Adipocyte (in vitro differentiated cells): Measurements from ENCODE around the gene LIN7B.

ENCODE experiments used
- DNase-seq: peaks from one replicate; pipeline ENCODE4 v3.0.0-alpha.2; 2015; ENCODE audit warnings: low read depth
- H3K27me3 ChIP-seq: replicated peaks from 2 replicates; pipeline ENCODE4 v1.7.0; 2013; ENCODE audit warnings: mild to moderate bottlenecking, low read length, moderate library complexity; ENCODE audit not compliant: control insufficient read depth, insufficient read depth
- H3K36me3 ChIP-seq: 2 replicates; pipeline ENCODE4 v1.7.0; 2013; ENCODE audit warnings: low read length, mild to moderate bottlenecking, moderate library complexity; ENCODE audit not compliant: control insufficient read depth, insufficient read depth, severe bottlenecking
- H3K4me1 ChIP-seq: 2 replicates; pipeline ENCODE4 v1.7.0; 2013; ENCODE audit warnings: mild to moderate bottlenecking, low read length, moderate library complexity; ENCODE audit not compliant: control insufficient read depth, insufficient read depth
- H3K4me3 ChIP-seq: 2 replicates; pipeline ENCODE4 v1.7.0; 2013; ENCODE audit warnings: mild to moderate bottlenecking, low read length, moderate library complexity
- H3K9ac ChIP-seq: 2 replicates; pipeline ENCODE4 v1.7.0; 2013; ENCODE audit warnings: mild to moderate bottlenecking, low read length, moderate library complexity
- H3K9me3 ChIP-seq: 2 replicates; pipeline ENCODE4 v1.7.0; 2013; ENCODE audit warnings: mild to moderate bottlenecking, low read length, moderate library complexity; ENCODE audit not compliant: control insufficient read depth

LIN7B gene

DNA sequence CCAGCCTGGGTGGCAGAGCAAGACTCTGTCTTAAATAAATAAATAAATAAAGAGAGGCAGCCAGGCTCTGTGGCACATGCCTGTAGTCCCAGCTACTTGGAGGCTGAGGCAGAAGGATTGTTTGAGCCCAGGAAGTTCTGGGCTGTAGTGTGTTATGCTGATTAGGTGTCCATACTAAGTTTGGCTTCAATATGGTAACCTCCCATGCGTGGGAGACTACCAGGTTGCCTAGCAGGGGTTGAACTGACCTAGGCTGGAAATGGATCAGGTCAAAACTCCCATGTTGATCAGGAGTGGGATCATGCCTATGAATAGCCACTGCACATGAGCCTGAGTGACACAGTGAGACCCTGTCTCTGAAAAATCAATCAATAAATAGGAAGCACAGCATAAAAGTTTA is 32.9 kb upstream of the LIN7B start:
- Histone ChIP-seq H3K9me3 (no peaks in the 10 kb centered on the region), H3K36me3 (no peaks in the 10 kb centered on the region), H3K4me3 (no peak overlapping the region), H3K9ac (no peak overlapping the region), H3K4me1 (peaks cover 3% of the 10 kb centered on the region), H3K27me3 (no peaks in the 10 kb centered on the region)
- no peak for DNase-seq

DNA sequence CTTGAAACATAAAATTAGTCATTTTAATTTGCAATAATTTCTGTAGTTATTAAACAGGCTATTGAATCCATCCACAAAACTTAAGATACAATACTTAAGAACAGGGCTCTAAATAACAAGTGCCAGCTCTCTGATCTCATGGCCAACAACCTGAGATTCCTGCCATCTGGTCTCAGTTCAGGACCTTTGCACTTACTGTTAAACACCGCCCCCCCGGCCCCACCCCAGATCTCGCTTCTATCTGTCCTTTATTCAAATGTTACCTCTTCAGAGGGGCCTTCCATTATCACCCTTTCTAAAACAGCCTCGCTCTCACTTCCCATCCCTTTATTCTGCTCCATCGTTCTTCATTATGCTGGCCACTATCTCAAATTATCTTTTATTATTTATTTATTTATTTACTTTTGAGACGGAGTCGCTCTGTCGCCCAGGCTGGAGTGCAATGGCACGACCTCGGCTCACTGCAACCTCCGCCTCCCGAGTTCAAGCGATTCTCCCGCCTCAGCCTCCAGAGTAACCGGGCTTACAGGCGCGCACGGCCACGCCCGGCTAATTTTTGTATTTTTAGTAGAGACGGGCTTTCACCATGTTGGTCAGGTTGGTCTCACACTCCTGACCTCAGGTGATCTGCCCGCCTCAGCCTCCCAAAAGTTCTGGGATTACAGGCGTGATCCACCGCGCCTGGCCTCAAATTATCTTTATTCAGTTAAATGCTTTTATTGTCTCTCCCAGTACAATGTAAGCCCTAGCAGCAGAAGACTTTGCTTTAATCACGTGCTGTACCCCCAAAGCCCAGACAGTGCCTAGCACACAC is 29.8 kb upstream of the LIN7B start:
- Histone ChIP-seq H3K4me3 (peak overlapping the region; percentile 98), H3K27me3 (no peaks in the 10 kb centered on the region), H3K36me3 (peaks cover 15% of the 10 kb centered on the region), H3K9ac (peak overlapping the region; percentile 97), H3K9me3 (no peaks in the 10 kb centered on the region), H3K4me1 (peaks cover 17% of the 10 kb centered on the region)
- DNase-seq: no peak

DNA sequence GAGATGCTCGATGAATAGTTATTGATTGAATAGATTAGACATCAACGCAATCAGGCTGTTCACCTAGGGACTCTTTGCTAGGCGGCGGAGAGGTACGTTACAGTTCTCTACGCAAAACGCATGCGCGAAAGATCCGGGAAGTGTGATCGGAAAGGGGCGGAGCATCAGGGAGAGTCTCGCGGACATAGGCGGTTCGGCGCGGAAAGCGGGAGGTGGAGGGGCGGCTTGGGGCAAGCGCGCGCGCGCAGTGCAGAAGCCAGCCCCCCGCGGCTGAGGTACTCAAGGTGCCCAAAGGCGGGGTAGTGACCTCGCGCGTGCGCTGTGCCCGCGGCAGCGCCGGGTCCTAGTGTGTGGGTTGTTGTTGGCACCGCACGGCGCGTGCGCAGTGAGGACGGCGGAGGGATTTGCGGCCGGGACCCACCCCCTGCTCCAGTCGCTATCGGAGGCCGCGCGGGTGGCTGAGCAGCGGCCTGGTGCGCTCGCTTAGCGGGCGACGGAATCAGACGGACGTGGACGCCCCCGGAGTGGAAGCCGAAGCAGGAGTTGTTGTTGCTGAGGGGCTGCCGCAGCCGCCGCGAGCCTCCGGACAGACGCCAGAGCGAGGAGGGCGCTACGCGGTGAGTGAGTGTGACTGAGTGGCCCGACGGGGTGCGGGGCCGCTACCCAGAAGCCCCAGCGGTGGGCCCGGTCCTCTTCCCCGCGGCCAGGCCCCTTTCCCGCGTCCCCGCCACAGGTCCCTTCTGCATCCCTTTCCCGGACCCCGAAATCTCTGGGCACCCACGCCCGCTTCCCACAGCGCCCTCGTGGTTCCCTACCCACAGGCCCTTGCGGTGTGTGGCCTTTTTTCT is 28.9 kb upstream of the LIN7B start, which contains the start of gene SNRNP70:
TSS of gene SNRNP70 (plus strand) at position 432 of the 848 bp plus-strand sequence. CDS start 964 bp downstream, outside the sequence.
- H3K4me1 ChIP-seq: peaks cover 17% of the 10 kb centered on the region
- peak within 1 kb of the TSS; percentile 98 for H3K4me3 ChIP-seq

DNA sequence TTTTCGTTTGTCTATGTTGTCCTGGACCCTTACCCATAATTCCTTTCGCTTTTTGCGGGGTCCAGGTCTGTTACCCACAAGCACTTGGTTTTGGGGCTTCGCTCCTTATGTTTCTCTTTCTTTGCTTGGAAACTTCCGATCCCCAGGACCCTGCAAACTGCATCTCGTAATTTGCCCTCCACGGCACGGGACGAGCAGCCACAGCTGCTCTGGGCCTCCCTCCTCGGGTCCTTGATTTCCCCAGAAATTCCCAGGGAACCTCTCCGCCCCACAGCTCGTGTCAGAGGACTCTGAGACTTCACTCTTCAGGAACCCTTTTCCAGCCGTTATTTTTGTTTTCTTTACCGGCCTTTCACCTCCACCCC is 28.3 kb upstream of the LIN7B start:
- Histone ChIP-seq H3K36me3 (peaks cover 27% of the 10 kb centered on the region), H3K9me3 (no peaks in the 10 kb centered on the region), H3K4me3 (peak overlapping the region; percentile 98), H3K9ac (peak overlapping the region; percentile 97), H3K27me3 (no peaks in the 10 kb centered on the region), H3K4me1 (peaks cover 17% of the 10 kb centered on the region)
- no peak for DNase-seq

More for the DNA sequence above, 28.9 kb upstream of the LIN7B start, which contains the start of gene SNRNP70:
- peaks cover 21% of the 10 kb centered on the region for H3K36me3 ChIP-seq
- no peaks in the 10 kb centered on the region for H3K9me3 ChIP-seq
- H3K27me3 ChIP-seq: no peaks in the 10 kb centered on the region
- peak within 1 kb of the TSS; percentile 97 for H3K9ac ChIP-seq
- DNase-seq: peak; percentile 100

DNA sequence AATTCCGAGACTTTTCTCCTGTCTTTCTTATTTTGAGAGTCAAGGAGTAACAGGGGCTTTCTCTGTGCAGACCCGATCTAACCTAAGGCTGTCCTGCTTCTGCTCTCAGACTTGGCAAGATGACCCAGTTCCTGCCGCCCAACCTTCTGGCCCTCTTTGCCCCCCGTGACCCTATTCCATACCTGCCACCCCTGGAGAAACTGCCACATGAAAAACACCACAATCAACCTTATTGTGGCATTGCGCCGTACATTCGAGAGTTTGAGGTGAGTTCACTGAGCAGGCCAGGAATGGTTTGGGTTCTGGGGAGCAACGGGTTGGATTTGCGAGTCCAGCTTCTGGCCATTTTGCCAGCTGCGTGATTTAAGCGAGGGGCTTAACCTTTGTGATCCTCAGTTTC is 27.9 kb upstream of the LIN7B start:
- Histone ChIP-seq H3K27me3 (no peaks in the 10 kb centered on the region), H3K9me3 (no peaks in the 10 kb centered on the region), H3K4me3 (peak overlapping the region; percentile 98), H3K9ac (peak overlapping the region; percentile 97), H3K4me1 (peaks cover 17% of the 10 kb centered on the region), H3K36me3 (peaks cover 31% of the 10 kb centered on the region)
- no peak for DNase-seq

DNA sequence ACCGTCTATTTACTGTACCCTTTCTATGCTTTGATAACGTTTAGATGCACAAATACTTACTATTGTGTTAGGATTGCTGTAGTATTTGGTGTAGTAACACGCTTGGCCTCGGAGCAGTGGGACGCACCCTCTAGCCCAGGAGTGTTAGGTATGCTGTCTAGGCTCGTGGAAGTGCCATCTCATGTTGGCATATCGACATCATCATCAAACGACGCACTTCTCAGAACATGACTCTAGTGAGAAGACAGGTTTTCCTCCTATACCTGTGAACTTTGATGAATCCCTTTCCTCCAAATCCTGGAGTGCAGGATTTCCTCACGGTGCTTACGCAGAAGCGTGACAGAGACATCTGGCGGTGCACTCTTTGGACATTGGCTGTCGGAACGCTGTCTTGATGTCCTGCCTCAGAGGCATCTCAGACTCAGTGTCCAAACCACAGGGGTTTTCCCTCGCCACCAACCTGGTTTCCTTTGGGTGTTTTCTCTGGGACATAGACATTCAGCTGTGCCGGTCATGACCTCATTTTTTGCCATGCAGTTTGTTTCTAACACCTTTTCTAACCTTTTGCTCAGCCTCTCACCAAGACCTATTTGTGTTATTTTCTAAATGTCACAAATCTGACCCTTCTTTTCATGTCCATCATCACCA is 22.7 kb upstream of the LIN7B start:
- no peak overlapping the region for H3K9ac ChIP-seq
- H3K4me1 ChIP-seq: peaks cover 18% of the 10 kb centered on the region
- no peak for DNase-seq
- no peaks in the 10 kb centered on the region for H3K27me3 ChIP-seq
- H3K36me3 ChIP-seq: peaks cover 81% of the 10 kb centered on the region
- H3K9me3 ChIP-seq: no peaks in the 10 kb centered on the region
- no peak overlapping the region for H3K4me3 ChIP-seq

DNA sequence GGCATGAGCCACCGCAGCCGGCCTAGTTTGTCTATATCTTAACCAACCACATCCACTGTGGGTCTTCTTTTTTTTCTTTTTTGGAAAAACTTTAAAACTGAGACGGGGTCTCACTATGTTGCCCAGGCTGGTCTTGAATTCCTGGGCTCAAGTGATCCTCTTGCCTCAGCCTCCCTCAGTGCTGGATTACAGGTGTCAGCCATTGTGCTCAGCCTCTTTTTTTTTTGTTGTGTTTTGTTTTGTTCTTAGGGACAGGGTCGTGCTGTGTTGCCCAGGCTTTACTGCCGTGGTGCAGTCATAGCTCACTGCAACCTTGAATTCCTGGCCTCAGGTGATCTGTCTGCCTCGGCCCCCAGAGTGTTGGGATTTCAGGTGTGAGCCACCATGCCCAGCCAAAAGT is 21.5 kb upstream of the LIN7B start:
- Histone ChIP-seq H3K4me1 (peaks cover 7% of the 10 kb centered on the region), H3K4me3 (no peak overlapping the region), H3K36me3 (peaks cover 86% of the 10 kb centered on the region), H3K9me3 (no peaks in the 10 kb centered on the region), H3K9ac (no peak overlapping the region), H3K27me3 (no peaks in the 10 kb centered on the region)
- DNase-seq: no peak

DNA sequence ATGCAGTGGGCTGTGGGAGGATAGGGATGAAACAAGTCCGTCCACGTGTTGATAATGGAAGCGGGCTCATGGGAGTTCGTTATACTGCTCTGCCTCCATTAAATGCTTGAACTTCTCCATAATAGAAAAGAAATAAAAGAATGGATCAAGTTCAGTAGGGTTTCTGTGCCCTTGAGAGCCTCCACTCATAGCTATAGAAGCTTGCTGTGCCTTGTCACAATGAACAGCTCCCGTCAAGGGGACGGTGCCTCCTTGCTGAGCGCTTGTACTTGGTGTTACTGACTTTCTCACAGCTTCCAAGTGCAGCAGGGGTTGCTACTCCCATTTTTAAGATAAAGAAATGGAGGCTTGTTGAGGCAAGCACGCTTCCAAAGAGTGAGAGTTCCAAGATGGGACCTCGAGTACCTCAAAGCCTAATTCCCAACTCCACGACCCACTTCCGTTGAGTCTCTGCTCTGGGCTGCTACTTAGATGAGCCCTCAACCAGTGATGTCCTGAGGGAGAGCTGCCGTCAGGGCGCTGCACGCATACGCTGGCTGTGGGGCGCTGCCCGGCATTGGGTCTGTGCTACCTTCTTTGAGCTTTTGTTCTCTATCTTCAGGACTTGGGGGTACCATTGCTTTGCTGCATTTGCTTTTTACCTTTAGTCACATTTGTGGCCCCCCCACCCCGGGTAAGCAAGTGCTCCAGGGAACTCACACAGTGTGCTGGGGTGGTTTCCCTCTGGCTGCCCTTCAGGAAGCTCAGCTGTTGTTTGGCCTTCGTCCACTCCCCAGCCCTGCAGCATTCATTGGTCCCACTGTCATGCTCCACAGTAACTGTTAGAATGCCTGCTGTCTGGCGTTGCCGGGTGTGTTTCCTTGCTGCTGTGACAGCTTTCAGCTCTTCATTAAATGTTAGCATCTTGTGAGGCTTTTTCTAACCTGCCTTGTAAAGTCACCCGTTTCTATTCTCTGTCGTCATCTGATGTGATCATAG is 19.4 kb upstream of the LIN7B start:
- Histone ChIP-seq H3K4me1 (peaks cover 14% of the 10 kb centered on the region), H3K9ac (no peak overlapping the region), H3K4me3 (no peak overlapping the region), H3K36me3 (peaks cover 97% of the 10 kb centered on the region), H3K27me3 (no peaks in the 10 kb centered on the region), H3K9me3 (no peaks in the 10 kb centered on the region)
- DNase-seq: no peak

DNA sequence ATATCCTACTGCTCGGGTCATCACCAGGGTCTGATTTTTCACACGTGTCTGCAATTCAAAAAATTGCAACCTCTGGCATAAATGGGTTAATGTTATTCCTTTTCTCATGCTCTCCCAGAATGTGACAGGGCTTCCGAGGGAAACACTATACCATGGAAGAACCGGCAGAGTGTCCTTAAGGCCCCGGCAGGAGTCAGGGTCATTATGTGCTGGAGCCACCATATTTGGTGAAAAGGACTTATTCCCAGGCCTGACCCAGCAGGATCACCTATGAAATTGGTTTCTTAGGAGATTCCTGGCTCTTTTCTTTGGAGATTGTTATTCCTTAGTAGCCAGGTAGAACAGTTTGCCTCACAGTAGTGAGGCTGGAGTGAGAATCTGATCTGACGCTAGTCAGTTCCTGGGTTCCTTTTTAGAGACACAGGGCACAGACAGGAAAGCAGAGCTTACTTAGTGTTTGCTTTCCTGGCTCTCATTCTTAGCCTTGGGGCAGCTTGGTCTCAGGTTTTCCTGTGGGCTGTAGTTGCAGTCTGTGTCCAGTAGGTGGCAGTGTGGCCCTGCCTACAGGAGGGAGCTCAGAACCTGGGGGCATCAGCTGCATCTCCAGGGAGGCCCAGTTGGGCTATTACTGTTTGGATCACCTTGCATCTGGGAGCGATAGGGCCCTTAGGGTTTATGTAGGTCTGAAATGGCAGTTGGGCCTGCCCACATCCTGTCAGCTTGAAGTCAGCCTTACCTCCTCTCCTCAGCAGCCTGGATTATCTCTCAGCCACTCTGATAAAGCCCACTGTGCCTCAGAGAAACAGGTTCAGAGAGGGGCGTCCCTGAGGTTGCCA is 16.5 kb upstream of the LIN7B start:
- H3K36me3 ChIP-seq: peaks cover 88% of the 10 kb centered on the region
- H3K4me1 ChIP-seq: peaks cover 14% of the 10 kb centered on the region
- peak; percentile 87 for DNase-seq

DNA sequence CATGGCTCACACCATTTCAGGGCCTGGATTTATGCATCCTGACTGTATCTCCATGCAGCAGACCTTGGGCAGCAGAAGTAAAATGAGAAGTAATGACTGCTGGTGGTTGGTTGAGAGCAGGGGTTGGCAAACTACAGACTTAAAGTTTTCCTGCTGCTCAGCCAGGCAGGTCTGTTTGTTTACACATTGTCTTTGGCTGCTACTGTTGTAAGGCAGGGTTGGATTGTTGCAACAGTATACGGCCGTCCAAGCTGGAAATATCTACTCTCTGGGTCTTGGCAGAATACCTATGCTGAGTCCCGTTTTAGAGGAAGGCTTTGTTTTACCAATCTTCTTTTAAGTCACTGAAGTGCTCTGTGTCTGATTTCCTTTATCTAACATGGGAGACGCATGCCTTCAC is 15.4 kb upstream of the LIN7B start:
- Histone ChIP-seq H3K36me3 (peaks cover 84% of the 10 kb centered on the region), H3K4me3 (no peak overlapping the region), H3K9me3 (no peaks in the 10 kb centered on the region), H3K27me3 (no peaks in the 10 kb centered on the region), H3K9ac (no peak overlapping the region), H3K4me1 (peaks cover 14% of the 10 kb centered on the region)
- DNase-seq: no peak

More for the DNA sequence above, 16.5 kb upstream of the LIN7B start:
- Histone ChIP-seq H3K27me3 (no peaks in the 10 kb centered on the region), H3K9ac (no peak overlapping the region), H3K9me3 (no peaks in the 10 kb centered on the region), H3K4me3 (no peak overlapping the region)
